ENCODE measurements around the gene LST1.

- TF ChIP-seq CTCF (conservative IDR thresholded peaks at IDR 0.05; ENCODE audit: low read depth, low read length): no peak
- TF ChIP-seq EZH2 (IDR thresholded peaks at IDR 0.05; ENCODE audit: borderline replicate concordance, low read depth, low read length, poor library complexity, severe bottlenecking): no peak
Observed at GRCh38 chr6:31575952-31576685, 10.0 kb upstream of the LST1 start.

Data from A673 (cell line).